Panc1 (cell line): Measurements from ENCODE around the gene SLAMF1. TPM values are rescaled to one million over a fixed set of nuclear protein-coding genes. Genes with fewer than 3 reads are reported as not detected.

ENCODE experiments used
- ATAC-seq: fragments of 200-7000 bp; cut with Tn5 transposase; 2 replicates; pipeline ENCODE4 v1.9.1; 2020; ENCODE audit warnings: mild to moderate bottlenecking, moderate library complexity
- BruUV-seq: library from RNA; stranded (reverse); fragments of 400-500 nt; replicated peaks from 2 replicates; lab custom pipeline; 2021; lab: Mats Ljungman, UMichigan
- CTCF ChIA-PET: fragments of 300-600 bp; sonication (Branson Sonifier 250); formaldehyde crosslinking; loops from one replicate; lab custom pipeline; 2022; ENCODE audit warnings: antibody characterized with exemption; lab: Charles Lee
- POLR2A ChIA-PET: fragments of 300-600 bp; sonication (Branson Sonifier 250); formaldehyde crosslinking; loops from one replicate; lab custom pipeline; 2022; ENCODE audit warnings: antibody characterized with exemption; lab: Charles Lee
- DNase-seq: peaks from one replicate; pipeline ENCODE4 v3.0.0-alpha.2; 2010; ENCODE audit warnings: low read depth, low spot score
- H3K27ac ChIP-seq: 2 replicates; pipeline ENCODE4 v1.5.1; 2011; ENCODE audit warnings: mild to moderate bottlenecking, low read length, inconsistent platforms
- H3K27me3 ChIP-seq: fragments of 200-500 bp; sonication (Bioruptor generic); 2 replicates; pipeline ENCODE4 v1.6.0; 2014; ENCODE audit warnings: low read length, inconsistent platforms; ENCODE audit not compliant: control insufficient read depth, insufficient read depth
- H3K36me3 ChIP-seq: fragments of 200-500 bp; sonication (Bioruptor generic); 2 replicates; pipeline ENCODE4 v1.5.1; 2014; ENCODE audit warnings: inconsistent platforms, mild to moderate bottlenecking, low read length, moderate library complexity; ENCODE audit not compliant: control insufficient read depth, insufficient read depth
- H3K4me1 ChIP-seq: 2 replicates; pipeline ENCODE4 v1.5.1; 2011; ENCODE audit warnings: inconsistent platforms, mild to moderate bottlenecking, low read length, moderate library complexity; ENCODE audit not compliant: control insufficient read depth, insufficient read depth
- H3K4me3 ChIP-seq, 2 experiments: 2 replicates each; pipeline ENCODE4 v1.5.1; 2011 to 2012; ENCODE audit warnings: low read depth in 2 of 2, low read length in 2 of 2, mild to moderate bottlenecking in 2 of 2, inconsistent platforms in 1 of 2, moderate library complexity in 1 of 2
- H3K9me3 ChIP-seq: fragments of 200-500 bp; sonication (Bioruptor generic); 2 replicates; pipeline ENCODE4 v1.5.1; 2014; ENCODE audit warnings: low read depth, mild to moderate bottlenecking, inconsistent platforms, low read length, moderate library complexity; ENCODE audit not compliant: control insufficient read depth, insufficient read depth
- POLR2AphosphoS5 ChIP-seq: IDR thresholded peaks from 2 replicates; pipeline ENCODE4 v1.6.1; 2012; ENCODE audit warnings: mild to moderate bottlenecking, low read depth, low read length, moderate library complexity
- SIN3A ChIP-seq: IDR thresholded peaks from 2 replicates; pipeline ENCODE4 v1.6.1; 2012; ENCODE audit warnings: low read depth, mild to moderate bottlenecking, low read length, moderate library complexity, borderline replicate concordance; ENCODE audit not compliant: insufficient read depth
- TCF7L2 ChIP-seq: IDR thresholded peaks from 2 replicates; pipeline ENCODE4 v1.6.1; 2011; ENCODE audit warnings: mild to moderate bottlenecking, low read depth, low read length, inconsistent platforms
- in situ Hi-C: cut with HindIII; loops from 2 replicates; pipeline ENCODE4 v1.10.0; 2016; ENCODE audit warnings: low sequenced_read_pairs, low pct_unique_long_range_greater_than_20kb
- intact Hi-C: fragments of 100-400 bp; cut with micrococcal nuclease; formaldehyde crosslinking; loops from one replicate; pipeline ENCODE4 v1.10.0; 2022; ENCODE audit not compliant: unreplicated experiment
- total RNA-seq: library from RNA; stranded (reverse); gene quantifications from one replicate; pipeline ENCODE4 v1.2.1, GENCODE V29; 2021; ENCODE audit not compliant: unreplicated experiment
- TF ChIP-seq, protein P1 (sequence below), 2 experiments: IDR thresholded peaks; 2 replicates each; pipeline ENCODE4 v1.6.1; 2011 to 2012; ENCODE audit warnings: low read depth in 2 of 2, control low read depth in 1 of 2, low read length in 1 of 2, mild to moderate bottlenecking in 1 of 2, moderate library complexity in 1 of 2; ENCODE audit not compliant: insufficient read depth in 1 of 2
- TF ChIP-seq, protein P2 (sequence below): fragments of 450-650 bp; IDR thresholded peaks from 2 replicates; pipeline ENCODE4 v1.5.1; 2017; ENCODE audit warnings: mild to moderate bottlenecking

The SLAMF1 gene
- total RNA-seq, 1 experiment from 2014 or later, result not detected

DNA sequence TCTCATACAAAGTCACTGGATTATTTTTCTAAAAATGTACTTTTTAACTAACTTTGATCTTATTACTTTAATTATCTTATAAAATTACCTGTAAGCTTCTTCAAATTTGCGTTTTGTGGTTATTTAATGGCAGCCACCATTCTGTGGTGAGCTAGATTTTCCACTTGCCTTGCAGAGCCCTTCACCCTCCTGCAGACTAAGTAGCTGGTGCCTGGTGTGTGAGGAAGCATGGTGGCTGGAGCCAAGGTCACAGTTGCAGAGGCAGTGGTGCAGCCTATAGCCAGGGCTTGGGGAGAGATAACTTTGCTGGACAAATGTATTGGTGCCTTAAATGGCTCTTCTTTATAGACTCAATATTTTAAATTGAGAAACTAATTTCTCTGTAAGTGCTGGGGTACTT lies 56.4 kb downstream of the SLAMF1 start:
- CTCF ChIA-PET, result no interaction called here
- ATAC-seq, result no peak
- H3K9me3 ChIP-seq, result no peaks in the 10 kb centered on the region
- POLR2A ChIA-PET, result no interaction called here
- no peaks in the 10 kb centered on the region for H3K27me3 ChIP-seq
- no TSS peak for BruUV-seq
- intact Hi-C loops (no loop called here), in situ Hi-C loops (no loop called here)
- no peak for DNase-seq
- H3K4me1 ChIP-seq, result no peaks in the 10 kb centered on the region
- H3K27ac ChIP-seq, result no peak overlapping the region
- TF ChIP-seq, protein P1, sequence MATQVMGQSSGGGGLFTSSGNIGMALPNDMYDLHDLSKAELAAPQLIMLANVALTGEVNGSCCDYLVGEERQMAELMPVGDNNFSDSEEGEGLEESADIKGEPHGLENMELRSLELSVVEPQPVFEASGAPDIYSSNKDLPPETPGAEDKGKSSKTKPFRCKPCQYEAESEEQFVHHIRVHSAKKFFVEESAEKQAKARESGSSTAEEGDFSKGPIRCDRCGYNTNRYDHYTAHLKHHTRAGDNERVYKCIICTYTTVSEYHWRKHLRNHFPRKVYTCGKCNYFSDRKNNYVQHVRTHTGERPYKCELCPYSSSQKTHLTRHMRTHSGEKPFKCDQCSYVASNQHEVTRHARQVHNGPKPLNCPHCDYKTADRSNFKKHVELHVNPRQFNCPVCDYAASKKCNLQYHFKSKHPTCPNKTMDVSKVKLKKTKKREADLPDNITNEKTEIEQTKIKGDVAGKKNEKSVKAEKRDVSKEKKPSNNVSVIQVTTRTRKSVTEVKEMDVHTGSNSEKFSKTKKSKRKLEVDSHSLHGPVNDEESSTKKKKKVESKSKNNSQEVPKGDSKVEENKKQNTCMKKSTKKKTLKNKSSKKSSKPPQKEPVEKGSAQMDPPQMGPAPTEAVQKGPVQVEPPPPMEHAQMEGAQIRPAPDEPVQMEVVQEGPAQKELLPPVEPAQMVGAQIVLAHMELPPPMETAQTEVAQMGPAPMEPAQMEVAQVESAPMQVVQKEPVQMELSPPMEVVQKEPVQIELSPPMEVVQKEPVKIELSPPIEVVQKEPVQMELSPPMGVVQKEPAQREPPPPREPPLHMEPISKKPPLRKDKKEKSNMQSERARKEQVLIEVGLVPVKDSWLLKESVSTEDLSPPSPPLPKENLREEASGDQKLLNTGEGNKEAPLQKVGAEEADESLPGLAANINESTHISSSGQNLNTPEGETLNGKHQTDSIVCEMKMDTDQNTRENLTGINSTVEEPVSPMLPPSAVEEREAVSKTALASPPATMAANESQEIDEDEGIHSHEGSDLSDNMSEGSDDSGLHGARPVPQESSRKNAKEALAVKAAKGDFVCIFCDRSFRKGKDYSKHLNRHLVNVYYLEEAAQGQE (IDR thresholded peaks at IDR 0.05; ENCODE audit: insufficient read depth in 1 of 2, low read depth in 2 of 2, low read length in 1 of 2), result no peak
- TF ChIP-seq, protein P2, sequence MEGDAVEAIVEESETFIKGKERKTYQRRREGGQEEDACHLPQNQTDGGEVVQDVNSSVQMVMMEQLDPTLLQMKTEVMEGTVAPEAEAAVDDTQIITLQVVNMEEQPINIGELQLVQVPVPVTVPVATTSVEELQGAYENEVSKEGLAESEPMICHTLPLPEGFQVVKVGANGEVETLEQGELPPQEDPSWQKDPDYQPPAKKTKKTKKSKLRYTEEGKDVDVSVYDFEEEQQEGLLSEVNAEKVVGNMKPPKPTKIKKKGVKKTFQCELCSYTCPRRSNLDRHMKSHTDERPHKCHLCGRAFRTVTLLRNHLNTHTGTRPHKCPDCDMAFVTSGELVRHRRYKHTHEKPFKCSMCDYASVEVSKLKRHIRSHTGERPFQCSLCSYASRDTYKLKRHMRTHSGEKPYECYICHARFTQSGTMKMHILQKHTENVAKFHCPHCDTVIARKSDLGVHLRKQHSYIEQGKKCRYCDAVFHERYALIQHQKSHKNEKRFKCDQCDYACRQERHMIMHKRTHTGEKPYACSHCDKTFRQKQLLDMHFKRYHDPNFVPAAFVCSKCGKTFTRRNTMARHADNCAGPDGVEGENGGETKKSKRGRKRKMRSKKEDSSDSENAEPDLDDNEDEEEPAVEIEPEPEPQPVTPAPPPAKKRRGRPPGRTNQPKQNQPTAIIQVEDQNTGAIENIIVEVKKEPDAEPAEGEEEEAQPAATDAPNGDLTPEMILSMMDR, result no peak
- no peak for TF ChIP-seq SIN3A
- TF ChIP-seq TCF7L2, result no peak
- TF ChIP-seq POLR2AphosphoS5, result no peak
- H3K36me3 ChIP-seq, result no peaks in the 10 kb centered on the region
- H3K4me3 ChIP-seq, result no peak overlapping the region

DNA sequence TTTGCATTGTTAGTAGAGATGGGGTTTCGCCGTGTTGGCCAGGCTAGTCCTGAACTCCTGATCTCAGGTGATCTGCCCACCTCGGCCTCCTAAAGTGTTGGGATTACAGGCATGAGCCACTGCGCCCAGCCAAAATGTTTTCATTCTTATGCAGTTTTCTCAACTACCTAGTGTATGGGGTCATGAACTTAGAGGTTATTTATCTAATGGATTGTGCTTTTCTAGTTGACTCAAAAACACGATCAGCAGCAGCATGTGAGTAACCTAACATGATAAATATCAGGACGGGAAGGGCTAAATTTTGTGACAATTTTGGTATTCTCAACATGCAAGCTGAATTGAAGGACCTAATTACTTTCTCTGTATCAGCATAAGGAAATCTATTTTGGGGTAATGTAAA lies 58.4 kb downstream of the SLAMF1 start:
- BruUV-seq, result no TSS peak
- H3K27me3 ChIP-seq, result no peaks in the 10 kb centered on the region
- no peak for ATAC-seq
- H3K36me3 ChIP-seq, result no peaks in the 10 kb centered on the region
- CTCF ChIA-PET, result no interaction called here
- no peaks in the 10 kb centered on the region for H3K4me1 ChIP-seq
- intact Hi-C loops (no loop called here), in situ Hi-C loops (no loop called here)
- POLR2A ChIA-PET, result no interaction called here
- H3K27ac ChIP-seq, result no peak overlapping the region
- TF ChIP-seq, protein P1 (IDR thresholded peaks at IDR 0.05; ENCODE audit: insufficient read depth in 1 of 2, low read depth in 2 of 2, low read length in 1 of 2), result no peak
- TF ChIP-seq SIN3A (no peak), TCF7L2 (no peak), POLR2AphosphoS5 (no peak)
- TF ChIP-seq, protein P2, result no peak
- DNase-seq, result no peak
- no peak overlapping the region for H3K4me3 ChIP-seq
- H3K9me3 ChIP-seq, result no peaks in the 10 kb centered on the region
